ENCODE results near the gene OCSTAMP.

Gene OCSTAMP

GRCh38 chr20:46559685-46560440 lies 9.4 kb upstream of the OCSTAMP start:
- Histone ChIP-seq H2AFZ (ENCODE audit: low read depth, low read length) (no peak overlapping the region), H3K9me3 (ENCODE audit: insufficient read depth, low read length) (no peaks in the 10 kb centered on the region), H3K27me3 (ENCODE audit: low read depth, low read length) (peaks cover 22% of the 10 kb centered on the region), H3K27ac (ENCODE audit: low read length) (no peak overlapping the region), H3K4me3 (ENCODE audit: low read length) (no peak overlapping the region), H3K79me2 (ENCODE audit: low read length) (no peaks in the 10 kb centered on the region), H3K4me2 (ENCODE audit: low read length) (no peak overlapping the region), H3K9ac (ENCODE audit: low read length) (no peak overlapping the region), H3K4me1 (ENCODE audit: low read length) (peaks cover 5% of the 10 kb centered on the region), H4K20me1 (ENCODE audit: insufficient read depth, low read length) (no peaks in the 10 kb centered on the region), H3K36me3 (replicated peaks; ENCODE audit: low read depth, low read length) (no peaks in the 10 kb centered on the region)
- TF ChIP-seq EZH2phosphoT487 (IDR thresholded peaks at IDR 0.05; ENCODE audit: low read depth), result no peak
- peak; percentile 23 for TF ChIP-seq CTCF (IDR thresholded peaks at IDR 0.05; ENCODE audit: low read depth, low read length)

DNA sequence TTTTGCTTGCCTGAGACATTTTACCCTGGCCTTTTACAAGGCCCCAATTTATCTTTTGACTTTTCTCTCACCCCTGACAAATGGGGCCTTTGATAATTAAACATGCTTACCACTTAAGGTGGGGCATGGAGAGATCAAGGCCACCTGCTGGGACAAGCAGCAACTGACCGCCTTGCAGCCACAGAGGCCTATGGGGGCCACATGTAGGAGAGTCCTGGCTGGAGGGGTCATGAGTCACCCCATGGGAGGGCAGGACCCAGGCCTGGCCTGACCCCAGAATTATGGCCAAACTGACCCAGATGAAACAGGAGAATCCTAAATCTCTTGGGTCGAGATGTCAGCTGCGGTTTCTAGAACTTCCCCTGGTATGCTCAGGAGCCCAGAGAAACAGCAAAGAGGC lies 8.5 kb upstream of the OCSTAMP start:
- H3K4me3 ChIP-seq (ENCODE audit: low read length), result no peak overlapping the region
- TF ChIP-seq EZH2phosphoT487 (IDR thresholded peaks at IDR 0.05; ENCODE audit: low read depth) (no peak), CTCF (IDR thresholded peaks at IDR 0.05; ENCODE audit: low read depth, low read length) (no peak)
- no peaks in the 10 kb centered on the region for H3K36me3 ChIP-seq (replicated peaks; ENCODE audit: low read depth, low read length)
- no peak overlapping the region for H2AFZ ChIP-seq (ENCODE audit: low read depth, low read length)
- H4K20me1 ChIP-seq (ENCODE audit: insufficient read depth, low read length), result no peaks in the 10 kb centered on the region
- no peak overlapping the region for H3K9ac ChIP-seq (ENCODE audit: low read length)
- no peak overlapping the region for H3K4me2 ChIP-seq (ENCODE audit: low read length)
- H3K27ac ChIP-seq (ENCODE audit: low read length), result no peak overlapping the region
- H3K27me3 ChIP-seq (ENCODE audit: low read depth, low read length), result peaks cover 22% of the 10 kb centered on the region
- H3K79me2 ChIP-seq (ENCODE audit: low read length), result no peaks in the 10 kb centered on the region
- H3K4me1 ChIP-seq (ENCODE audit: low read length), result peaks cover 5% of the 10 kb centered on the region
- H3K9me3 ChIP-seq (ENCODE audit: insufficient read depth, low read length), result no peaks in the 10 kb centered on the region

- Histone ChIP-seq H4K20me1 (ENCODE audit: insufficient read depth, low read length) (no peaks in the 10 kb centered on the region), H3K36me3 (replicated peaks; ENCODE audit: low read depth, low read length) (no peaks in the 10 kb centered on the region), H3K9me3 (ENCODE audit: insufficient read depth, low read length) (no peaks in the 10 kb centered on the region), H3K4me1 (ENCODE audit: low read length) (peaks cover 5% of the 10 kb centered on the region), H3K79me2 (ENCODE audit: low read length) (no peaks in the 10 kb centered on the region), H3K9ac (ENCODE audit: low read length) (no peak overlapping the region), H3K27me3 (ENCODE audit: low read depth, low read length) (peaks cover 22% of the 10 kb centered on the region), H3K4me3 (ENCODE audit: low read length) (no peak overlapping the region), H3K27ac (ENCODE audit: low read length) (no peak overlapping the region), H2AFZ (ENCODE audit: low read depth, low read length) (no peak overlapping the region), H3K4me2 (ENCODE audit: low read length) (no peak overlapping the region)
- no peak for TF ChIP-seq CTCF (IDR thresholded peaks at IDR 0.05; ENCODE audit: low read depth, low read length)
Measured at GRCh38 chr20:46558511-46558959, 8.1 kb upstream of the OCSTAMP start.

- Histone ChIP-seq H3K9ac (ENCODE audit: low read length) (no peak overlapping the region), H3K27me3 (ENCODE audit: low read depth, low read length) (peaks cover 22% of the 10 kb centered on the region), H3K4me2 (ENCODE audit: low read length) (no peak overlapping the region), H3K36me3 (replicated peaks; ENCODE audit: low read depth, low read length) (no peaks in the 10 kb centered on the region), H3K9me3 (ENCODE audit: insufficient read depth, low read length) (no peaks in the 10 kb centered on the region), H3K4me1 (ENCODE audit: low read length) (peaks cover 15% of the 10 kb centered on the region), H2AFZ (ENCODE audit: low read depth, low read length) (no peak overlapping the region), H3K27ac (ENCODE audit: low read length) (no peak overlapping the region), H4K20me1 (ENCODE audit: insufficient read depth, low read length) (no peaks in the 10 kb centered on the region), H3K4me3 (ENCODE audit: low read length) (no peak overlapping the region), H3K79me2 (ENCODE audit: low read length) (no peaks in the 10 kb centered on the region)
- TF ChIP-seq EZH2phosphoT487 (IDR thresholded peaks at IDR 0.05; ENCODE audit: low read depth), result no peak
- TF ChIP-seq CTCF (IDR thresholded peaks at IDR 0.05; ENCODE audit: low read depth, low read length), result no peak
Measured at GRCh38 chr20:46557231-46557956, 6.9 kb upstream of the OCSTAMP start.
